ENCODE results near the gene NRL.

DNA sequence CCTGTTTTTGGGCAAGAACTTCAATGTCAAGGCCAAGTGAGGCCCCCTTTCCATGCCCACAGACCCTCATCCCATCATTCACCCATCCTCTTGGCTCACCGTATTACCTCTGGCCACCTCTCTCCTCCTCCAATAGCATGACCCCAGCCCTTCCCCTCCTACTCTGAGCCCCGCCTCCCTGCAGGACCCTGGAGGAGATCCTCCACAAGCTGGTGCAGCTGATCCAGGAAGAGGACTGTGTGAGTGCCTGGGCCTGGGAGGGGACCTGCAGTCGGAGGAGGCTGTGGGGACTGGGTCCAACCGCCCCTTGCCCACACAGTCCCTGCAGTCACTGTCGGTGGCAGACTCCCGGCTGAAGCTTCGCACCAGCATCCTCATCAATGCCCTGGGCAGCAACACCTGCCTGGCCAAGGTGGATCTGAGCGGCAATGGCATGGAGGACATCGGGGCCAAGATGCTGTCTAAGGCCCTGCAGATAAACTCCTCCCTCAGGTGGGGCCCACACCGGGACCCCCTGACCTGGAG lies 55.7 kb downstream of the NRL start:
- TF ChIP-seq, protein P1, sequence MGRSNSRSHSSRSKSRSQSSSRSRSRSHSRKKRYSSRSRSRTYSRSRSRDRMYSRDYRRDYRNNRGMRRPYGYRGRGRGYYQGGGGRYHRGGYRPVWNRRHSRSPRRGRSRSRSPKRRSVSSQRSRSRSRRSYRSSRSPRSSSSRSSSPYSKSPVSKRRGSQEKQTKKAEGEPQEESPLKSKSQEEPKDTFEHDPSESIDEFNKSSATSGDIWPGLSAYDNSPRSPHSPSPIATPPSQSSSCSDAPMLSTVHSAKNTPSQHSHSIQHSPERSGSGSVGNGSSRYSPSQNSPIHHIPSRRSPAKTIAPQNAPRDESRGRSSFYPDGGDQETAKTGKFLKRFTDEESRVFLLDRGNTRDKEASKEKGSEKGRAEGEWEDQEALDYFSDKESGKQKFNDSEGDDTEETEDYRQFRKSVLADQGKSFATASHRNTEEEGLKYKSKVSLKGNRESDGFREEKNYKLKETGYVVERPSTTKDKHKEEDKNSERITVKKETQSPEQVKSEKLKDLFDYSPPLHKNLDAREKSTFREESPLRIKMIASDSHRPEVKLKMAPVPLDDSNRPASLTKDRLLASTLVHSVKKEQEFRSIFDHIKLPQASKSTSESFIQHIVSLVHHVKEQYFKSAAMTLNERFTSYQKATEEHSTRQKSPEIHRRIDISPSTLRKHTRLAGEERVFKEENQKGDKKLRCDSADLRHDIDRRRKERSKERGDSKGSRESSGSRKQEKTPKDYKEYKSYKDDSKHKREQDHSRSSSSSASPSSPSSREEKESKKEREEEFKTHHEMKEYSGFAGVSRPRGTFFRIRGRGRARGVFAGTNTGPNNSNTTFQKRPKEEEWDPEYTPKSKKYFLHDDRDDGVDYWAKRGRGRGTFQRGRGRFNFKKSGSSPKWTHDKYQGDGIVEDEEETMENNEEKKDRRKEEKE (IDR thresholded peaks at IDR 0.05) = no peak
- TF ChIP-seq GABPA (IDR thresholded peaks at IDR 0.05; ENCODE audit: low read depth) (no peak), RAD21 (IDR thresholded peaks at IDR 0.05; ENCODE audit: insufficient read depth, low read depth, low read length) (no peak), NBN (IDR thresholded peaks at IDR 0.05) (no peak), HDAC6 (IDR thresholded peaks at IDR 0.05; ENCODE audit: unreplicated experiment) (no peak), YY1 (IDR thresholded peaks at IDR 0.05; ENCODE audit: low read depth, low read length) (no peak), CREB1 (IDR thresholded peaks at IDR 0.05; ENCODE audit: low read depth) (no peak), HDAC2 (IDR thresholded peaks at IDR 0.05) (no peak), MYC (IDR thresholded peaks at IDR 0.05; ENCODE audit: insufficient read depth, insufficient read length, insufficient replicate concordance, low read length, severe bottlenecking) (no peak)
- TF ChIP-seq, protein P2, sequence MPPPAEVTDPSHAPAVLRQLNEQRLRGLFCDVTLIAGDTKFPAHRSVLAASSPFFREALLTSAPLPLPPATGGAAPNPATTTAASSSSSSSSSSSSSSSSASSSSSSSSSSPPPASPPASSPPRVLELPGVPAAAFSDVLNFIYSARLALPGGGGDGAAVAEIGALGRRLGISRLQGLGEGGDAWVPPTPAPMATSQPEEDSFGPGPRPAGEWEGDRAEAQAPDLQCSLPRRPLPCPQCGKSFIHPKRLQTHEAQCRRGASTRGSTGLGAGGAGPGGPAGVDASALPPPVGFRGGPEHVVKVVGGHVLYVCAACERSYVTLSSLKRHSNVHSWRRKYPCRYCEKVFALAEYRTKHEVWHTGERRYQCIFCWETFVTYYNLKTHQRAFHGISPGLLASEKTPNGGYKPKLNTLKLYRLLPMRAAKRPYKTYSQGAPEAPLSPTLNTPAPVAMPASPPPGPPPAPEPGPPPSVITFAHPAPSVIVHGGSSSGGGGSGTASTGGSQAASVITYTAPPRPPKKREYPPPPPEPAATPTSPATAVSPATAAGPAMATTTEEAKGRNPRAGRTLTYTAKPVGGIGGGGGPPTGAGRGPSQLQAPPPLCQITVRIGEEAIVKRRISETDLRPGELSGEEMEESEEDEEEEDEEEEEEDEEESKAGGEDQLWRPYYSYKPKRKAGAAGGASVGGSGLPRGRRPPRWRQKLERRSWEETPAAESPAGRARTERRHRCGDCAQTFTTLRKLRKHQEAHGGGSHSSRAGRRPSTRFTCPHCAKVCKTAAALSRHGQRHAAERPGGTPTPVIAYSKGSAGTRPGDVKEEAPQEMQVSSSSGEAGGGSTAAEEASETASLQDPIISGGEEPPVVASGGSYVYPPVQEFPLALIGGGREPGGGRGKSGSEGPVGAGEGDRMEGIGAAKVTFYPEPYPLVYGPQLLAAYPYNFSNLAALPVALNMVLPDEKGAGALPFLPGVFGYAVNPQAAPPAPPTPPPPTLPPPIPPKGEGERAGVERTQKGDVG (CRISPR knock-in tag; IDR thresholded peaks at IDR 0.05) = no peak
- TF ChIP-seq, protein P3, sequence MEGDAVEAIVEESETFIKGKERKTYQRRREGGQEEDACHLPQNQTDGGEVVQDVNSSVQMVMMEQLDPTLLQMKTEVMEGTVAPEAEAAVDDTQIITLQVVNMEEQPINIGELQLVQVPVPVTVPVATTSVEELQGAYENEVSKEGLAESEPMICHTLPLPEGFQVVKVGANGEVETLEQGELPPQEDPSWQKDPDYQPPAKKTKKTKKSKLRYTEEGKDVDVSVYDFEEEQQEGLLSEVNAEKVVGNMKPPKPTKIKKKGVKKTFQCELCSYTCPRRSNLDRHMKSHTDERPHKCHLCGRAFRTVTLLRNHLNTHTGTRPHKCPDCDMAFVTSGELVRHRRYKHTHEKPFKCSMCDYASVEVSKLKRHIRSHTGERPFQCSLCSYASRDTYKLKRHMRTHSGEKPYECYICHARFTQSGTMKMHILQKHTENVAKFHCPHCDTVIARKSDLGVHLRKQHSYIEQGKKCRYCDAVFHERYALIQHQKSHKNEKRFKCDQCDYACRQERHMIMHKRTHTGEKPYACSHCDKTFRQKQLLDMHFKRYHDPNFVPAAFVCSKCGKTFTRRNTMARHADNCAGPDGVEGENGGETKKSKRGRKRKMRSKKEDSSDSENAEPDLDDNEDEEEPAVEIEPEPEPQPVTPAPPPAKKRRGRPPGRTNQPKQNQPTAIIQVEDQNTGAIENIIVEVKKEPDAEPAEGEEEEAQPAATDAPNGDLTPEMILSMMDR (IDR thresholded peaks at IDR 0.05 in 2 of 3, conservative IDR thresholded peaks at IDR 0.05 in 1 of 3; ENCODE audit: control insufficient read depth in 2 of 3, extremely low read depth in 1 of 3, insufficient read depth in 1 of 3, low read depth in 3 of 3, low read length in 3 of 3) = no peak
- TF ChIP-seq, protein P4, sequence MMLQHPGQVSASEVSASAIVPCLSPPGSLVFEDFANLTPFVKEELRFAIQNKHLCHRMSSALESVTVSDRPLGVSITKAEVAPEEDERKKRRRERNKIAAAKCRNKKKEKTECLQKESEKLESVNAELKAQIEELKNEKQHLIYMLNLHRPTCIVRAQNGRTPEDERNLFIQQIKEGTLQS (IDR thresholded peaks at IDR 0.05; ENCODE audit: borderline replicate concordance, extremely low read depth, low read depth, low read length) = no peak

Measured in GM12878 (cell line).